ENCODE results near the gene NDUFAB1.
"Not testable (repeated sequence)": the region's sequence is repeated elsewhere in the genome, so short reads cannot be mapped to it uniquely, and the experiment has no call there.

NDUFAB1 gene

DNA sequence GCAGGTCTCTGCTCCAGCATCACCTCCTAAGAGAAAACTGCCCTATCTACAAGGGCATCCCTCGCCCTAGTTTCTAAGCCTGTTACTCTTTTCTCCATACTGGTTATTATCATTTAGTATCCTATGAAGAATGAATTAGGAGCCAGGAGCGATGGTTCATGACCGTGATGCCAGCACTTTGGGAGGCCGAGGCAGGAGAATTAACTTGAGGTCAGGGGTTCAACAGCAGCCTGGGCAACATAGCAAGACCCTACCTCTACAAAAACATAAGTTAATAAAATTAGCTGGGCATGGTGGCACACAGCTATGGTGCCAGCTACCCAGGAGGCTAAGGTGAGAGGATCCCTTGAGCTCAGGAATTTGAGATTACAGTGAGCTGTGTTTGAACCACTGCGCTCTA is 46.2 kb downstream of the NDUFAB1 start:
- no peak for DNase-seq

- DNase-seq, result no peak
Measured at GRCh38 chr16:23544436-23544835, 51.7 kb downstream of the NDUFAB1 start.

- DNase-seq, result not testable (repeated sequence)
Measured at GRCh38 chr16:23540817-23541178, 55.3 kb downstream of the NDUFAB1 start.

DNA sequence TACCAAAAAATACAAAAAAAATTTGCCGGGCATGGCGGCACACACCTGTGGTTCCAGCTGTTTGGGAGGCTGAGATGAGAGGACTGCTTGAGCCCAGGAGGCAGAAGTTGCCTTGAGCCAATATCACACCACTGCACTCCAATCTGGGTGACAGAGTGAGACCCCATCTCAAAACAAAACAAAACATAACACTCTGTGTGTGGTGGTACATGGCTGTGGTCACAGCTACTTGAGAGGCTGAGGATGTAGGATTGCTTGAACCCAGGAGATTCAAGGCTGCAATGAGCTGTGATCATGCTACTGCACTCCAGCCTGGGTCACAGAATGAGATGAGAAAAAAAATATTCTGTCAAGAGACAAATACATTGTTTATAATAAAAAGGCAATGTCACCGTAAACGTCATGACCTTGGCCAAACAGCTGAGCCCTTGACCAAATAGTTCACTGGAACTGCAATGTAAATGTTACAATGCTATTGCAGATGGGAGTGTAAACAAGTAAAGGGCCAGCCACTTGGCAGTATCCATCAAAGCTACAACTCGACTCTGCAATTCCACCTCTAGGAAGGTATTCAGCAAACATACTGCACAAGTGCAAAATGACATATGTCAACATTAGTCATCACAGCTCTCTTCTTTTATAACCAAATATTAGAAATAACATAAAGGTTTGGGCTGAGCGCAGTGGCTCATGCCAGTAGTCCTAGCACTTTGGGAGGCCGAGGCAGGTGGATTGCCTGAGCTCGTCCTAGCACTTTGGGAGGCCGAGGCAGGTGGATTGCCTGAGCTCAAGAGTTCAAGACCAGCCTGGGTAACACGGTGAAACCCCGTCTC is 55.9 kb downstream of the NDUFAB1 start:
- no peak for DNase-seq

DNA sequence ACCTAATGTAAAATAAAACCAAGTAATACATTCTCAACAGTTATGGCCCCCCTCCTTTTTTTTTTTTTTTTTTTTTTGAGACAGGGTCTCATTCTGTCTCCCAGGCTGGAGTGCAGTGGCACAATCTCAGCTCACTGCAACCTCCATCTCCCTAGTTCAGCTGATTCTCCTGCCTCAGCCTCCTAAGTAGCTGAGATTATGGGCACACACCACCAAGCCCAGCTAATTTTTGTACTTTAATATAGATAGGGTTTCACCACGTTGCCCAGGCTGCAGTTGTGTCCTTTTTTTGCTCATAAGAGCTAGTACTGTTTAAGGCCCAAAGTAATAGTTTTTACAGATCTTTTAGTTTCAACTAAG is 57.2 kb downstream of the NDUFAB1 start:
- DNase-seq, result no peak

DNA sequence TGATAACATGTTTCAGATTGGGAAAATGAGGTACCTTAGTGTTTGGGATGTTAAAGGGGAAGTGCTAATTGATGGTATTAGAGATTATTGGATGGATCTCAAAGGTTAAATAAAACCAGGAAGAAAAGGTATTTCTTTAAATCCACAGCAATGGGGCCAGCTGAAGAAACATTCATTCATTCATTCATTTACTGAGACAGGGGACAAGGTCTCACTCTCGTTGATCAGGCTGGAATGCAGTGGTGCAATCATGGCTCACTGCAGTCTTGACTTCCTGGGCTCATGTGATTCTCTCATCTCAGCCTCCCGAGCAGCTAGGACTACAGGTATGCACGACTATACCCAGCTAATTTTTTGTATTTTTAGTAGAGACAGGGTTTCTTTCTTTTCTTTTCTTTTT is 58.7 kb downstream of the NDUFAB1 start:
- DNase-seq, result no peak

DNA sequence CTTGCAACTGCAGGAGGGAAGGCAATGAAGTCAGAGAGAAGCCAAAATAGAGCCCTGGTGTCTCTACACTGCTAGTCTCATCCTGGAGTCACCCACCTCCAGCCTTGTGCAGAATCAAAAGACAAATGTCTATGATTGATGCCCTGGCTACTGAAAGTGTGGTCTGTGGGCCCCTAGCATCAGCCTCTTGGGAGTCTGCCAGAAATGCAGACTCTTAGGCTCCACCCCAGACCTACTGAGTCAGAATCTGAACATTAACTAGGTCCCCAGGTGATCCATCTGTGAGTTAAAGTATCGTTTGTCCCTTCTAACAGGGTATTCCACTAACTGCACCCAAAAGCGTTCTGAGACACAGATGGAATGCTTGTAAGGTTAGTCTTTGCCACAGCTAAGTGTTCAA is 60.2 kb downstream of the NDUFAB1 start:
- DNase-seq, result no peak

DNA sequence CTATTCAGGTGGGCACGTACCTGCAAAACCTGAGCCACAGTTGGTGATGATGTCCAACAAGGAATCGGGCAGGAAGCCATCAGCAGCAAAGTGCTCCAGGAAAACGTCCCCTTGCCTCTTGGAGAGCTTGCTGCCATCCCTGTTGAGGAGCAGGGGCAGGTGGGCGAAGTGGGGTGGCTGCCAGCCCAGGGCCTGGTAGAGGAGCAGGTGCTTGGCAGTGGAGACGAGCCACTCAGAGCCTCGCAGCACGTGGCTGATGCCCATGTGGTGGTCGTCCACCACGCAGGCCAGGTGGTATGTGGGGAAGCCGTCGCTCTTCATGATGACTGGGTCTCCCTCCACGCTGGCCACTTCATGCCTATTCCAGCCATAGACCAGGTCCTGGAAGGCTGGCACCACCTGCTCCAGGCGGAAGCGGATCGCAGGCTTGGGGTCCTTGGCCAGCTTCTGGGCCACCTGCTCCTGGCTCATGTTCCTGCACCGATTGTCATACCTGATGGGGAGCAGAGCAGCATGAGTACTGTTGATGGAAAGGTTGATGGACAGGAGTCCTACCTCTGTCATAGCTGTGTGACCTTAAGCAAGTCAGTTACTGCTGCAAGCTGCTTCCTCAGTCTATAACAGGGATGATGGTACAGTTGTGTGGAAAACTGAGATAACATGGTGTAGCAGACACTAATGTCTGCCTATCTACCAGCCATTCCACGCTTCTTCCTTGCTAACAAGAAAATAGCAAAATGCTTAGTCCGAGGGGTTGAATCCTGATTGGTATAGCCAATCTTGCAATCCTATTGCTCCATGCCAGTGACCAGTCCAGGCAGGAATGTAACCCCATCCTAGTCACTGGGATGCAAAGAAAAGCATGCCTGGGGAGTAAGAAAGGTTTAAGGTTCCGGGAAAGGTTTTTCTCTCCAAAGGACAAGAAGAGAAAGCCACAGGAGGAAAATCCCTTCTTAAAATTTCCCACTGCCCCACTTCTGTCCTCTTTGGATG is 61.0 kb downstream of the NDUFAB1 start:
- no peak for DNase-seq

- no peak for DNase-seq
Measured at GRCh38 chr16:23532448-23532847, 63.7 kb downstream of the NDUFAB1 start.
